NCI-H1436 (cell line): ENCODE data around the gene HYDIN.
A peak's percentile ranks its signal among the peaks of the same experiment; 100 is the strongest.
"Not testable (repeated sequence)": the region's sequence is repeated elsewhere in the genome, so short reads cannot be mapped to it uniquely, and the experiment has no call there.

ENCODE experiments used
- DNase-seq: peaks from one replicate; lab custom pipeline; 2025; lab: John Stamatoyannopoulos, UW

HYDIN gene

GRCh38 chr16:70995799-70996198 is 234.7 kb downstream of the HYDIN start:
- DNase-seq = not testable (repeated sequence)

- not testable (repeated sequence) for DNase-seq
Observed at GRCh38 chr16:70992511-70992910, 238.0 kb downstream of the HYDIN start.

- DNase-seq = not testable (repeated sequence)
Observed at GRCh38 chr16:70987019-70987715, 243.4 kb downstream of the HYDIN start.

- peak; percentile 39 for DNase-seq
Observed at GRCh38 chr16:70984675-70985074, 245.8 kb downstream of the HYDIN start.

GRCh38 chr16:70968332-70968731 is 262.2 kb downstream of the HYDIN start:
- DNase-seq = not testable (repeated sequence)

GRCh38 chr16:70960169-70960568 is 270.4 kb downstream of the HYDIN start:
- DNase-seq = not testable (repeated sequence)

- not testable (repeated sequence) for DNase-seq
Observed at GRCh38 chr16:70954922-70955321, 275.6 kb downstream of the HYDIN start.

GRCh38 chr16:70953824-70954223 is 276.7 kb downstream of the HYDIN start:
- DNase-seq = not testable (repeated sequence)

GRCh38 chr16:70943551-70943950 is 287.0 kb downstream of the HYDIN start:
- DNase-seq = not testable (repeated sequence)

- not testable (repeated sequence) for DNase-seq
Observed at GRCh38 chr16:70939690-70940359, 290.7 kb downstream of the HYDIN start.

GRCh38 chr16:70936781-70937525 is 293.6 kb downstream of the HYDIN start:
- DNase-seq = not testable (repeated sequence)

GRCh38 chr16:70935325-70935724 is 295.2 kb downstream of the HYDIN start:
- not testable (repeated sequence) for DNase-seq

GRCh38 chr16:70933746-70934145 is 296.8 kb downstream of the HYDIN start:
- not testable (repeated sequence) for DNase-seq

- not testable (repeated sequence) for DNase-seq
Observed at GRCh38 chr16:70930757-70931156, 299.8 kb downstream of the HYDIN start.

GRCh38 chr16:70922164-70922563 is 308.4 kb downstream of the HYDIN start:
- DNase-seq = not testable (repeated sequence)

GRCh38 chr16:70920661-70921060 is 309.9 kb downstream of the HYDIN start:
- not testable (repeated sequence) for DNase-seq

- not testable (repeated sequence) for DNase-seq
Observed at GRCh38 chr16:70888208-70888607, 342.3 kb downstream of the HYDIN start.

- not testable (repeated sequence) for DNase-seq
Observed at GRCh38 chr16:70884652-70885051, 345.9 kb downstream of the HYDIN start.

GRCh38 chr16:70882311-70882710 is 348.2 kb downstream of the HYDIN start:
- not testable (repeated sequence) for DNase-seq

- DNase-seq = not testable (repeated sequence)
Observed at GRCh38 chr16:70877895-70878294, 352.6 kb downstream of the HYDIN start.

- DNase-seq = not testable (repeated sequence)
Observed at GRCh38 chr16:70876442-70876841, 354.1 kb downstream of the HYDIN start.

GRCh38 chr16:70864698-70865097 is 365.8 kb downstream of the HYDIN start:
- DNase-seq = not testable (repeated sequence)
